Dermis blood vessel endothelial cell (primary cell): ENCODE measurements around the gene SPIB. TPM values are rescaled to one million over a fixed set of nuclear protein-coding genes. Genes with fewer than 3 reads are reported as not detected.
"Not testable (repeated sequence)": the region's sequence is repeated elsewhere in the genome, so short reads cannot be mapped to it uniquely, and the experiment has no call there.

ENCODE experiments used
- DNase-seq: peaks from one replicate; pipeline ENCODE4 v3.0.0; 2010
- total RNA-seq: library from RNA; depleted of rRNA; stranded (reverse); fragments of >200 nt; gene quantifications from 2 replicates; pipeline ENCODE4 v1.2.3, GENCODE V29; 2014

The SPIB gene
- total RNA-seq, 1 donor from 2014 or later: not detected

GRCh38 chr19:50447053-50447452, 28.3 kb downstream of the SPIB start:
- no peak for DNase-seq

GRCh38 chr19:50447750-50448149, 29.0 kb downstream of the SPIB start:
- DNase-seq: no peak

GRCh38 chr19:50449236-50449899, 30.6 kb downstream of the SPIB start:
- no peak for DNase-seq

- no peak for DNase-seq
These were observed 31.9 kb downstream of the SPIB start for GRCh38 chr19:50450369-50451222.

DNA sequence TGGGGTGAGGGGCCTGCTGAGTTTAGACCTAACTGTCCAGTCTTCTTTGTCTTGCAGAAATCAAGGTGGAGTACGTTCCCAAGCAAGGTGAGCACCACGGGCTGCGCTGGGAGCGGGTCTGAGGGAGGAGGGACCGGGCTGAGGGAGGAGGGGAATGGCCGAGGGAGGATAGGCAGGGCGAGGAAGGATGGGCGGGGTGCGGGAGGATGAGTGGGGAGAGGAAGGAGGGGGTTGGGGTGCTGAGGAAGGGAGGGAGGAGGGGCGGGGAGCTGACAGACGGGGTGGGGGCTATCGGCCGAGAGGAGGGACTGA, 32.4 kb downstream of the SPIB start:
- DNase-seq: no peak

- DNase-seq: no peak
These were observed 34.5 kb downstream of the SPIB start for GRCh38 chr19:50453243-50453642.

GRCh38 chr19:50455992-50456391, 37.3 kb downstream of the SPIB start:
- DNase-seq: no peak

DNA sequence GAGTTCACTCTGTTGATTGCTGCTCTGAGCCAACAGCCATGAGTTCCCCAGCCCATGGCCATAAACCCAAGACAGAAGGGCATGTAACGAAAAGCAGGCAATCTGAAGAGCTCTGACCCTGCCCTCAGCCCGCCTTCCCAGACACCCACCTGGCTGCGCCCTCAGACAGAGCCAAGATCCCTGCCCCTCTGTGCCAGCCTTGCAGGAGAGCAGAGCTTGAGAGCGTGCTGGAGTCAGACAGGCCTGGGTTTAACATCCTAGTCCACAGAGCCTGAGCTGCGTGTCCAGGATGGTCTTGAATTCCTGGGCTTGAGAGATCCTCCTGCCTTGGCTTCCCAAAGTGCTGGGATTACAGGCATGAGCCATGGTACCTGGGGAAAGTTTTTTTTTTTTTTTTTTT, 38.6 kb downstream of the SPIB start:
- no peak for DNase-seq

GRCh38 chr19:50458396-50459066, 39.8 kb downstream of the SPIB start:
- no peak for DNase-seq

DNA sequence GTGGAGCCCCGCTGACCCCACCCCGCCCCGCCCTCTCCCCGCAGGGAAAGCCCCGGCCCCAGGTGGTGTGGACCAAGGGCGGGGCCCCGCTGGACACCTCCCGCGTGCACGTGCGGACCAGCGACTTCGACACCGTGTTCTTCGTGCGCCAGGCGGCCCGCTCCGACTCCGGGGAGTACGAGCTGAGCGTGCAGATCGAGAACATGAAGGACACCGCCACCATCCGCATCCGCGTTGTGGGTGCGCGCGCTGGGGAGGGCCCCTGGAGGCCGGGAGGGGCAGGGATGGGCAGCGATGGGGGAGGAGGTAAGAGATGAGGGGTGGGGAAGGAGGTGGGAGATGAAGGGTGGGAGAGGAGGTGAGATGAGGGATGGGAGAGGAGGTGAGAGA, 40.3 kb downstream of the SPIB start:
- DNase-seq: no peak

- no peak for DNase-seq
These were observed 40.9 kb downstream of the SPIB start for GRCh38 chr19:50459638-50460037.

DNA sequence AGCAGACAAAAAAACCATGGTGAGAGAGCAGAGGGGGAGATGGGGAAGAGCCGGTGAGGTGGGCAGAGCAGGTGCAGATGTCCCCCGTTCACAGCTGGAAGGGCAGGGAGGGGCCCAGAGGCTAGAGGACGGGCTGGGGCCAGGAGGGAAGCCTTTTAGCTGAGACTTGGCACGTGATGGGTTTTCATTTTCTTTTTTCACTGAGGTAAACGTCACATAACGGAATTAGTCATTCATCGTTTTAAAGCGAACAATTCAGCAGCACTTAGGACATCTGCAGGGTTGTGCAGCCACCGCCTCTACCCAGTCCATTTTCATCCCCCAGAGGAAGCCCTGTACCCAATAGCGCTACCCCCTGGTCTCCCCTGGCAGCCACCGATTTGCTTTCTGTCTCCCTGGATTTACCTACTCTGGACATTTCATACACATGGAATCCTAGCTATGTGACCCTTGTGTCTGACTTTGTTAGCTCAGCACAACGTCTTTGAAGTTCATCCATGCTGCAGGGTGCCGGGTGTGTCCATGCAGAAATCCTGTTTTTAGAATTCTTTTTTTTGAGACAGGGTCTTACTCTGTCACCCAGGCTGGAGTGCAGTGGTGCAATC, 41.5 kb downstream of the SPIB start:
- DNase-seq: peak; percentile 20

- DNase-seq: peak; percentile 80
These were observed 42.5 kb downstream of the SPIB start for GRCh38 chr19:50461066-50461875.

DNA sequence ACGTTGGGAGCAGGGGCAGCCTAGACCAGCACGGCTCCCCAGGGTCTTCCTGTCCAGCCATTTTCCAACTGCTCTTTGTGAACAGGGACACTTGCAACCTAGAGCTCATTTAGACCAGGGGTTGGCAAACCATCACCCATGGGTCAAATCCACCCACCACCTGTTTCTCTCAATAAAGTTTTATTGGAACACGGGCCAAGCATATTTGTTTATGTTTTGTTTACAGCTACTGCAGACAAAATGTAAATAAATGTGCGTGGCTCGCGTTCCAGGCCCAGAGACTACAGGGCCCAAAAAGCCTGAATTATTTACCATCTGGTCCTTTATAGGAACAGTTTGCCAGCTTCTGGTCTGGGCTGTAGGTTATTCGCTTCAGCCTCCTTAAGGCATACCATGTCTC, 44.2 kb downstream of the SPIB start:
- DNase-seq: no peak

DNA sequence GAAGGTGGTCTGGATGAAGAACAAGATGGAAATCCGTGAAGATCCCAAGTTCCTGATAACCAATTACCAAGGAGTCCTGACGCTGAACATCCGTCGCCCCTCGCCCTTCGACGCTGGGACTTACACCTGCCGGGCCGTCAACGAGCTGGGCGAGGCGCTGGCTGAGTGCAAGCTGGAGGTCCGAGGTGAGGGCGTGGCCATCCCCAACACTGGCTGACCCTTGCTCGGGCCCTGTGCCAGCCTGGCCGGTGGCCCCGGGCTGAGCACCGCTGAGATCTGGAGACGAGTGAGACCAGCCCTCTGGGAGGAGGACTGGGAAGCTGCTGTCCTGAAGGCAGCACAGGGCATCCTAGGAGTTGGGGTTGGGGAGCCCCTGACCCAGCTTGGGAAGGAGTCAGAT, 45.6 kb downstream of the SPIB start:
- no peak for DNase-seq

DNA sequence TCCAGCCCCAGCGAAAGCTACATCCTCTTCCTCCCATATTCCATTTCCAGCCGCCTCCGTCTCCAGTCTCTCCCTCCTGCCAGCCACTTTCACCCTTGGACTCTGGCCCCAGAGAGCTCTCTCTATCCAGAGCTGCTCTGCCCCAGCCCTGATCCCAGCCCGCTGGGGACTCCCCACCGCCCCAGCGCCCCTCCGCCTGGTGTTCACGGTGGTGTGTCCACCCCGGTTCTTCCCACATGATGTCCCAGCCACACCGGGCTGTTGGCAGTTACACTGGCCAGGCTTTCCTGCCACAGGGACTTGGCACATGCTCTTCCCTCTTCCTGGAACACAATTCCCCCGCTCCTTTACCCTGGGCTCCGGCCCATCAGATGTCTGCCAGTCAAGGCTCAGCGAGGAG, 46.3 kb downstream of the SPIB start:
- no peak for DNase-seq

GRCh38 chr19:50465986-50466705, 47.4 kb downstream of the SPIB start:
- peak; percentile 32 for DNase-seq

- no peak for DNase-seq
These were observed 47.9 kb downstream of the SPIB start for GRCh38 chr19:50466706-50467039.

DNA sequence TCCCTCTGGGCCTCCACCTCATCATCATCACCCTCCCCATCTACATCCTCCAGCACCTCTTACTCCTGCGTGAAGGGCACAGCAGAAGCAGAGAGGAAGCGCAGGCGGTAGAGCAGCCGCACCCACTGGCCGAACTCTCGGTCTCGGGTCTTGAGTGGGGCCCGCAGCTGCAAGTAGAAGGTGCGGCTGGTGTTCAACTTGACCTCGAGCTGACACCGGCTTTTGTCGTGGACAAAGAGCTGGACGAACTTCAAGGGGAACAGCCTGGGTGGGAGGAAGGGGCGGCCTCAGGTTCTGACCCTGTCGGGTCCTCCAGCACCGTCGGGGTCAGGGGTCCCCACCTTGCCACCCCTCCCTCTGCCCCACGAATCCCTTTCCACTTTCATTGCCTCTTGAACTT, 48.8 kb downstream of the SPIB start:
- DNase-seq: no peak

DNA sequence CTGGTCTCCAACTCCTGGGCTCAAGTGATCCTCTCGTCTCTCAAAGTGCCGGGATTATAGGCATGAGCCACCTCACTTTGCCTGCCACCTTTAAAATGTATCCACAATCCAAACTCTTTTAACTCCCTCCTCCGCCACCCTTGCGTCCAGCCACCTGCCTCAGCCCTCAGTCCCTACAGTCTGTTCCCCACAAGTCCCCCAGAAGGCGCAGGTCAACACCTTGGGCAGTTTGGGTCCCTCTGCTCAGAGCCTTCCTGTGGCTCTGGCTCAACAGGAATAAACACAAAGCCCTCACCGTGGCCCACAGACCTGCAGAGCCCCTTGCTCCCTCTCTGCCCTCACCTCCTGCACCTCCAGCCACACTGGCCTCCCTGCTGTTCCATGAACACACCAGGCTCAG, 50.1 kb downstream of the SPIB start:
- DNase-seq: no peak

DNA sequence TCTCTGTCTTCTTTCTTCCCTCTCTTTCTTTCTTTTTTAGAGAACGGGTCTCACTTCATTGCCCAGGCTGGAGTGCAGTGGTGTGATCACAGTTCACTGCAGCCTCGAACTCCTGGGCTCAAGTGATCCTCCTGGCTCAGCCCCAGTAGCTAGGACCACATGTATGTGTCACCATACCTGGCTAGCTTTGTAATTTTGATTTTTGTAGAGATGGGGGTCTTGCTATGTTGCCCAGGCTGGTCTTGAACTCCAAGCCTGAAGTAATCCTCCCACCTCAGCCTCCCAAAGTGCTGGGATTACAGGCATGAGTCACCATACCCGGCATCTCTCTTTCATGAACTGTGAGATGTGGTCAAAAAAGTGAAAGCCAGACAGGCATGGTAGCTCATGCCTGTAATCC, 54.6 kb downstream of the SPIB start:
- DNase-seq: not testable (repeated sequence)

- no peak for DNase-seq
These were observed 56.4 kb downstream of the SPIB start for GRCh38 chr19:50475101-50475568.
